Tibial nerve (tissue), 3 donors: Measurements from ENCODE around the gene PARD3B.

ENCODE experiments used
- CTCF ChIP-seq, 5 experiments: fragments of 200-600 bp in 3 of 5; fragments of 450-650 bp in 2 of 5; sonication (generic) in 3 of 5; IDR thresholded peaks; one replicate each; pipeline ENCODE4 v1.5.1; 2016 to 2019; ENCODE audit warnings: antibody characterized with exemption in 5 of 5, mild to moderate bottlenecking in 3 of 5, moderate library complexity in 2 of 5
- POLR2A ChIP-seq, 2 donors: fragments of 450-650 bp; IDR thresholded peaks; one replicate each; pipeline ENCODE4 v1.6.1; 2017; ENCODE audit warnings: antibody characterized with exemption in 2 of 2, mild to moderate bottlenecking in 2 of 2, moderate library complexity in 2 of 2

- no peak for TF ChIP-seq CTCF (IDR thresholded peaks at IDR 0.05)
- no peak for TF ChIP-seq POLR2A (IDR thresholded peaks at IDR 0.05)
These were observed 1113.3 kb downstream of the PARD3B start for GRCh38 chr2:205658572-205658971.
